Frontal cortex (tissue), 4 donors: ENCODE data around the gene PRR12. TPM values are rescaled to one million over a fixed set of nuclear protein-coding genes. Genes with fewer than 3 reads are reported as not detected.
A peak's percentile ranks its signal among the peaks of the same experiment; 100 is the strongest.

ENCODE experiments used
- DNase-seq, 2 donors: peaks; one replicate each; pipeline ENCODE4 v3.0.0; 2012; ENCODE audit warnings: low spot score in 2 of 2
- FAIRE-seq: peaks from 2 replicates; lab custom pipeline; 2012; peaks lifted over from hg19 to GRCh38; lab: Jason Lieb, UNC
- total RNA-seq: library from RNA; depleted of rRNA; stranded (reverse); fragments of >200 nt; gene quantifications from one replicate; pipeline ENCODE4 v1.2.3, GENCODE V29; 2014
- donor health status: control.
- donor health status: control.
- donor health status: control.

PRR12 gene
- total RNA-seq, result 5.7 TPM

GRCh38 chr19:49590971-49591730 lies at the start of gene PRR12:
TSS of gene PRR12 (plus strand) at chr19:49591182. CDS start at chr19:49591655, 473 bp downstream.
- FAIRE-seq, result no peak

GRCh38 chr19:49541914-49542313 lies 49.1 kb upstream of the PRR12 start:
- DNase-seq (no peak), FAIRE-seq (no peak)

More at GRCh38 chr19:49590971-49591730, at the start of gene PRR12:
- DNase-seq, result peak; percentile 83 to 93

GRCh38 chr19:49542446-49542845 lies 48.5 kb upstream of the PRR12 start:
- no peak for FAIRE-seq
- no peak for DNase-seq

- DNase-seq, result no peak
Measured at GRCh38 chr19:49543032-49543431, 48.0 kb upstream of the PRR12 start.

GRCh38 chr19:49544154-49544553 lies 46.8 kb upstream of the PRR12 start:
- FAIRE-seq (no peak), DNase-seq (no peak)

More at GRCh38 chr19:49543032-49543431, 48.0 kb upstream of the PRR12 start:
- no peak for FAIRE-seq

GRCh38 chr19:49546825-49547565 lies 44.0 kb upstream of the PRR12 start:
- FAIRE-seq (peak; percentile 60), DNase-seq (peak; percentile 82 to 86)

GRCh38 chr19:49549045-49549444 lies 41.9 kb upstream of the PRR12 start:
- DNase-seq, result no peak
- no peak for FAIRE-seq

- FAIRE-seq, result no peak
- DNase-seq, result no peak
Measured at GRCh38 chr19:49551531-49551930, 39.5 kb upstream of the PRR12 start.

- FAIRE-seq (no peak), DNase-seq (no peak)
Measured at GRCh38 chr19:49552749-49553148, 38.2 kb upstream of the PRR12 start.

GRCh38 chr19:49553451-49554271 lies 37.3 kb upstream of the PRR12 start:
- DNase-seq (no peak), FAIRE-seq (no peak)

GRCh38 chr19:49554701-49555181 lies 36.2 kb upstream of the PRR12 start:
- DNase-seq (no peak), FAIRE-seq (no peak)

- FAIRE-seq (no peak), DNase-seq (no peak)
Measured at GRCh38 chr19:49555600-49556411, 35.2 kb upstream of the PRR12 start.

- no peak for DNase-seq
- no peak for FAIRE-seq
Measured at GRCh38 chr19:49556412-49557398, 34.3 kb upstream of the PRR12 start.

- DNase-seq (no peak), FAIRE-seq (no peak)
Measured at GRCh38 chr19:49557641-49558325, 33.2 kb upstream of the PRR12 start.

- DNase-seq (no peak), FAIRE-seq (no peak)
Measured at GRCh38 chr19:49558591-49558990, 32.4 kb upstream of the PRR12 start.

- DNase-seq (no peak), FAIRE-seq (no peak)
Measured at GRCh38 chr19:49559443-49559842, 31.5 kb upstream of the PRR12 start.

- FAIRE-seq, result no peak
- no peak for DNase-seq
Measured at GRCh38 chr19:49559928-49560327, 31.1 kb upstream of the PRR12 start.
